ENCODE measurements around the gene KHDC1L.
"Not testable (repeated sequence)": the region's sequence is repeated elsewhere in the genome, so short reads cannot be mapped to it uniquely, and the experiment has no call there.

The KHDC1L gene

DNA sequence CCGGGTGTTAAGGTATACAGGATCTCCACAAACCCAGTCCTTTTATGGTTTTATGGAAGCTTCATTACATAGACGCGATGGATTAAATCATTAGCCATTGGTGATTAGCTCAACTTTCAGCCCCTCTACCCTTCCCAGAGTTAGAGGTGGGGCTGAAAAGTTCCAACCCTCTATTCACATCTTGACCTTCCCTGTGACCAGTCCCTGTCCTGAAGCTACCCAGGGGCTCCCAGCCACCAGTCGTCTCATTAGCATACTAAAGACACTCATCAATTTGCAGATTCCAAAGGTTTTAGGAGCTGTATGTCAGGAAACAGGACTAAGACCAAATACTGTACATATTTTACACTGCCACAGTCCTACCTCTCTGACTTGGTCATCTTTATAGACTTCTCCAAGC, 21.0 kb downstream of the KHDC1L start:
- DNase-seq (ENCODE audit: low read depth) = no peak

DNA sequence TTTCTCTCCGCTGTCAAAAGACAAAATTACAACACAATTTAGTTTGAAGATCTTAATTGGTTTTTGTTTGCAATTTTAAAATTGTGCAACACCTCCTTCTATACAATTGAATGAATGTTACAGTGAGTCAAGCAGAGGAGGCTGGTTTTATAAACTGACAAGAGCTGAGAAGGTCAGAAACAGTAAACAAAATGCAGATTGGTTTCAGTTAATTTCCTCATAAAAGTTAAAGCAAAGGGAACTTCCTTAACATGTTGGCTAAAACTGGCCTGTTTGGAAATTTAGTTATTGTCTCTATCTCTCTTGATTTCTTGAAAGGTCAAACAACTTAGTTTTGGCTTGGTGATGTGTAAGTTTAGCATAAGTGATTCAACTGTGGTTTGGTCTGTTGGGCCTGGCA, 22.2 kb downstream of the KHDC1L start:
- no peak for DNase-seq (ENCODE audit: low read depth)

DNA sequence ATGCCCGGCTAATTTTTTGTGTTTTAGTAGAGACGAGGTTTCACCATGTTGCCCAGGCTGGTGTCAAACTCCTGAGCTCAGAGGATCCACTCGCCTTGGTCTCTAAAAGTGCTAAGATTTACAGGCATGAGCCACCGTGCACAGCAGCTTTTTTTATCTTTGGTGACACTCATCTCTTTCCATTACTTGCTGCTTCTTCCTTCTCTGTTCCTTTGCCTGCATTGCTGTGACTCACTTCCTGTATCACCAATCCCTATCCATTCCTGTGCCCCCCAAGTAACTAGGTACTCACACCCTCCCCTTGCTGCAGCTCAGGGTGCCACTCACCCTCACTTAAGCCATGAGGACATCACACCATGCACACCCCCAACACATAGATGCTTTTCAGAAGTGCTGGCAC, 24.6 kb downstream of the KHDC1L start:
- DNase-seq (ENCODE audit: low read depth) = no peak

DNA sequence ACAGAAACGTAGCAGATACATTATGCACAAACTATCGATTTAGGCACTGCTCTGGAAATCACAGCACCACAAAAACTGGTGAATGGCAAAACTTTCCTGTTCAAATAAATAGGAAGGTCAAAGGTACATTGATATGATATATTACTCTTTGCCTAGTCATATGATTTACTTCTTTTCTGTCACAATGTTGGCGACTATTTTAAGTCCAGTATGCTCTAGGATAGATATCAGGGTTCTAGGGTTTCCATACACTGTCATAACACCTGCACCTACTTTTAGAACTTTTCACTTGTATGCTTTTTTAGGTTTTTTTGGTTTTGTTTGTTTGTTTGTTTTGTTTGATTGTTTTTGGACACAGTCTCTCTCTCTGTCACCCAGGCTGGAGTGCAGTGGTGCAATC, 25.0 kb downstream of the KHDC1L start:
- DNase-seq (ENCODE audit: low read depth) = no peak

DNA sequence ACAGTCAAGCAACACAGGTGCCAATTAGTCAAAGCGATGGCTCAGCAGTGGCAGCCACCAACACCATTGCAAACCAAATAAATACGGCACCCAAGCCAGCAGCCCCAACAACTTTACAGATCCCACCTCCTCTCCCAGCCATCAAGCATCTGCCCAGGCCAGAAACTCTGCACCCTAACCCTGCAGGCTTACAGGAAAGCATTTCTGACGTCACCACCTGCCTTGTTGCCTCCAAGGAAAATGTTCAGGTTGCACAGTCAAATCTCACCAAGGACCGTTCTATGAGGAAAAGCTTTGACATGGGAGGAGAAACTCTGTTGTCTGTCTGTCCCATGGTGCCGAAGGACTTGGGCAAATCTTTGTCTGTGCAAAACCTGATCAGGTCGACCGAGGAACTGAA, 30.6 kb downstream of the KHDC1L start:
- DNase-seq (ENCODE audit: low read depth) = no peak

DNA sequence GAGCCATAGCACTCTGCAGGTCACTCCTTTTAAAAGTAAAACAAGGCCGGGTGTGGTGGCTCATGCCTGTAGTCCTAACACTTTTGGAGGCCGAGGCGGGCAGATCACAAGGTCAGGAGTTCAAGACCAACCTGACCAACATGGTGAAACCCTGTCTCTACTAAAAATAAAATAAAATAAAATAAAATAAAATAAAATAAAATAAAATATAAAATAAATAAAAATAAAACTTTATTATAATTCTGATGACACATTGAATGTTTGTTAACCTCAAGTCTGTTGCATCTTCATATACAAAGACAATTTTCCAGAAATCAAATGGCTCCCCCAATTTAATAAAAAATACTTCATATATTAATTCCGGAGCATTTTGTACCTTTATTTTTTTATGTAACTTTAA, 32.0 kb downstream of the KHDC1L start:
- DNase-seq (ENCODE audit: low read depth) = not testable (repeated sequence)

DNA sequence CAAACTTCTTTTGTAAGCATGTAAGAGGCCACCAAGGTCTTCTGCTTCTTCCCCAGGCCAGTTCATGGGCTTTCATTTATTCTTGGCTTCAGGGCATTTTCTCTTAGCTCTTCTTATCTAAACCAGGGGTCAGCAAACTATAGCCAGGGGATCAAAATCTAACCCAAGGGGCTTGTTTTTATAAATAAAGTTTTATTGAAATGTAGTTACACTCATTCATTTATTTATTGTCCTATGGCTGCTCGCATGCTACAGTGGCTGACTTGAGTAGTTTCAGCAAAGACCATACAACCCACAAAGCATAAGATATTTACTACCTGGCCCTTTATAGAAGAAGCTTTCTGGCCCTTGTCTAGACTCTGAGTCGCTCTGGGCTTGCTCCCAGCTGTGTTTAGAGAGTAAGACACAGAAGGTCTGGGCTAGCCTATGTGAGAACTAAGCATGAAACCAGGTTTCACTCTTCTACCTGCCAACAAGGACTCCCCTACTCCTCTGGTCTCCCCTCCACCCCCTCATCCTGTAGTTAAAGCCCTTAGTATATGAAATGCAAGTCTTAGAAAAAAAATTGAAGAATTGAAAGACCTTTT, 43.2 kb downstream of the KHDC1L start:
- DNase-seq (ENCODE audit: low read depth) = no peak

DNA sequence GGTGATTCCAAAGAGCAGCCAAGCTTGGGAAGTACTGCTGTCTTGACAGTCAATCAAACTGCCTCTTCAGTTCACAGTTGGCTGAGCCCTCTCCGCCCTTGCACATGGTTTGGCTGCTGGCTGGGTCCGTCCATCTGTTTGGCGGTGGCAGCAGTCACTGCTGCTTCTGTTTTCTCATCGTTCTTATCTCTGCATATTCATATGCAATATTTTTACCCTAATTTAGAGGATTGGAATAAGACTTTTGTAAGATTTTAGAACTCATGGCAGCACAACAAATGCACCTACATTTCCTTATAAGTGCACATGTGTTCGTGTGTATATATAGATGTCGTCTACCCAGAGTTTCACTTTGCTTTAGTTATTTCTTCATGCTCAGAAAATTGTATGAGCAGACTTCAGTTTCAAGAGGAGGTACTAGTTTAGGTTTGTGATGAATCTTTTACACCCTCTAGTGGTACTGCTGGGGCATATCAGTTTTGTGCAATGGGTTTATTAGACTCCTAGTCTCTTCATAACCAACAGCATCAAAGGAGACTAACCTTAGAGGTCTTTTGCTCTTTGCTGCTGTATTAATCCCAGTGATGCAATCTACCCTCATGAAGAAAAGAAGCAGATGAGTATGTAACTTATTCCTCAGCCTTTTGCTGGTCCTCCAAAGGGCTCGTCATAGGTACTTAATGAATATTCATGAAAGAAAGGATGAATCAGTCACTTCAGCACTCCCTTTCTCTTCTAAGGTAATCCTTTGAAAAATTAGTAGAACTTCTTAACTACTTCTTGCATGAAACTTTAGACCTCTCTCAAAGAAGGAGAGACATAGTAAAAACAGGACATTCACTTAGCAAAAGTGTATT, 44.3 kb downstream of the KHDC1L start:
- no peak for DNase-seq (ENCODE audit: low read depth)

DNA sequence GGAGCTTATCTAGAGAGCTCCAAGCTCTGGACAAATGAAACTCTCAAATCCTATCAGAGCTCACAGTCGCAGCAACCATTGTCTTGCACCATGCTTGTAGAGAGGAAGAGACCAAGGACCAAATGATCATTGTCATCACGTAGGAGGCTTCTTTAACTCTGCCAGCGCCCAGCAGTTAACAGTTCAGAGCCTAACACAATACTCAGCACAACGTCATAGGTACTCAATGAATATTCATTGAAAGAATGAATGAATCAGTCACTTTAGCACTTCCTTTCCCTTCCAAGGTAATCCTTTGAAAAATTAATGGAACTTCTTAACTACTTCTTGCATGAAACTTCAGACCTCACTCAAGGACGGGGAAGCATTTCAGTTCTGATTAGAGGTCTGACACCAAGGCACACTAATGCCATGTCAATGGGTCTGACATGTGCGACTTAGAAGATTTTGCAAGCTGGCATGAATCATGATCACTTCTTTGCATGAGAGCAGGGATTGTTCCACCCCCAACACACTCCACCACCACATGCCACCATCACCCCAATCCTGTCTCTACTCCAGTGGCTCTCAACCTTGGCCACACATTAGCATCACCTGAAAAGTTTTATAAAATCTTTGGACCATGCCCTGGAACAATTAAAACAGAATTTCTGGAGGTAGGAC, 45.1 kb downstream of the KHDC1L start:
- DNase-seq (ENCODE audit: low read depth) = no peak

DNA sequence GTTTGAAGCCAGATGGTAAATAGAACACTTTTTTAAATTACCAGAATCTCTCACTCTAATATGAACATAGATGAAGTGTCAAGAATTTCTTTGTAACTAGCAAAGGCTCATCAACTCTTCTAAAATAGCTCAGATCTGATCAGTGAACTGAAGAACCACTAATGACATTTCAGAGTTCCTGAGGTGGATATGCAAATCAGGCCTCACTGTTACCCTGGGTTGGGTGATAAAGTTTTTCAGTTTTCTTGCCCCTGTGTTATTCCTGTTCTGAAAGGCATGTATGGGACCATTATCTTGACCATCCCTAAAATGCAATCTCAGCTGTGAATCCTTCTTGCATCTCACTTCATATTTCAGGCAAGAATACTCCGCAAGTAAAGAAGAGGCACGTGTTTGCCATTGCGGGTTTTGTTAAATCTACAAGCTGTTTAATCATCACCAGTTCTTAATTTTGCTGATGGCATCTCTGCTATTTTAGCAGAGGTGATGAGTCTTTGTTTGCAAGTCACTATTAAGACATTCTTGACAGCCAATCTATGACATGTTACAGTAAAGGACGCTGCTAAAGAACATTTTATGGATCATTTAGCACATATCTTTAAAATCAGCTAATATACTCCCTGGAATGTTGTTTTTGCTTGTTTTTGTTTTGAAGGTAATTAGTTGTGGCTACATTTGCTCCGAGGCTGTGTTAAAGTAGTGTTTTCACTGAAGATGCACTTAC, 47.9 kb downstream of the KHDC1L start:
- DNase-seq (ENCODE audit: low read depth) = no peak

DNA sequence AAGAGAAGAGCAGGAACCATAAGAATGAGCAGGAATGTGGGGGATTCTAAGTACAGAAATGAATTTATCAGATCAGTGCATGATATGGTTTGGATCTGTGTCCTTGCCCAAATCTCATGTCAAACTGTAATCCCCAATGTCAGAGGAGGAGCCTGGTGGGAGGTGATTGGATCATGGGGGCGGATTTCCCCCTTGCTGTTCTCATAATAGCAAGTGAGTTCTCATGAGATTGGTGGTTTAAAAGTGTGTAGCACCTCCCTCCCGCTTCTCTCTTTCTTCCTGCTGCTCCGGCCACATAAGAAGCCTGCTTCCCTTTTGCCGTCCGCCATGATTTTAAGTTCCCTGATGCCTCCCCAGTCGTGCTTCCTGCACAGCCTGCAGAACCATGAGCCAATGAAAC, 49.2 kb downstream of the KHDC1L start:
- DNase-seq (ENCODE audit: low read depth) = no peak

DNA sequence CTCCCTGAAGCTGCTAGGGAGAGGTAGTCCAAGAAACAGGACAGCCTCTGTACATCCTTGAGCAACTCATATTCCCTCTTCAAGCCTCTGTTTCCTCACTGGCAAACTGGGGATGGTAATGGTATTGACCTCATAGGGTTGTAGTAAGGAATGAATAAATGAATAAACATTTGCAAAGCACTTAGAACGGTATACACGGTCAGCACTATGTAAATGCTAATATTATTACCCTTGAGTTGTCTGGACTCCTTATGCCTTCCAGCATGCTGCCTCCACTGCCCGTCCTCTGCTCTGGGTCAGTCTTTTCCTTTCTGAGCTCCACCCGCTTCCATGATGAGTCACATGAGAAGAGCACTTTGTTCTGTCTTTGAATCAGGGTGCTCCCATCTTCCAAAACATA, 50.6 kb downstream of the KHDC1L start:
- DNase-seq (ENCODE audit: low read depth) = no peak
